GM19455 (cell line): ENCODE data around the gene ACSF2.
"Not testable (repeated sequence)": the region's sequence is repeated elsewhere in the genome, so short reads cannot be mapped to it uniquely, and the experiment has no call there.

Experiments used
- ATAC-seq: cut with Tn5 transposase; IDR thresholded peaks from one replicate; pipeline ENCODE4 v1.9.1; 2021; ENCODE audit not compliant: unreplicated experiment

Gene ACSF2

DNA sequence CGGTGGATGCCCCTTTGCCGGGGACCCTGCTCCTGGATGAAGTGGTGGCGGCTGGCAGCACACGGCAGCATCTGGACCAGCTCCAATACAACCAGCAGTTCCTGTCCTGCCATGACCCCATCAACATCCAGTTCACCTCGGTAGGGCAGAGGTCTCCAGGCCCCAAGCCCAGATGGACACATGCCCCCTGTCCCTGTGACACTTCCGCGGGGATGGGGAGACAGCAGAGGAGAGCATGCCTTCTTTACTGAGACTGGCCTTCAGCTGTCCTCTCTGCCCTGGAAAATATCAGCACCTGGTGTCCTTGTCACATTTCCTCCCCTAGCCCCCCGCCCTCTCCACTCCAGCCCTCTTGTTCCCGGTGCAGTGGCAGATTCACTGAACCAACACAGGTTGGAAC lies 36.4 kb downstream of the ACSF2 start:
- no peak for ATAC-seq

DNA sequence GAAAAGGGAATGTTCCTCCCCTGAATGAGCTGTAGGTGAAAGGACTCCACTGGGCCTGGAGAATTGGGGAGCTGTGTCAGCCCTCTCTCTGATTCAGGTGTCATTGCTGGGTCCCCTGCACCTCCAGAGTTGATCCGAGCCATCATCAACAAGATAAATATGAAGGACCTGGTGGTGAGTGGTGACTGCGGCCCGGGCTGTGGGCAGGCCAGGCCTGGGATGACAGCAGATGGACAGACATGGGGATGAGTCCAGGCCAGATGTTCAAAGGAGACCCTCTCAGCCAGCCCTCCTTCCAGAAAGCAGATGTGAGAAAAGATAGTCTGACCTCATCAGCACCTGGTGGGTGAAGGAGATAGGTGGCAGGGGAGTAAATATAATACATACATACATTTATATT lies 38.1 kb downstream of the ACSF2 start:
- no peak for ATAC-seq

DNA sequence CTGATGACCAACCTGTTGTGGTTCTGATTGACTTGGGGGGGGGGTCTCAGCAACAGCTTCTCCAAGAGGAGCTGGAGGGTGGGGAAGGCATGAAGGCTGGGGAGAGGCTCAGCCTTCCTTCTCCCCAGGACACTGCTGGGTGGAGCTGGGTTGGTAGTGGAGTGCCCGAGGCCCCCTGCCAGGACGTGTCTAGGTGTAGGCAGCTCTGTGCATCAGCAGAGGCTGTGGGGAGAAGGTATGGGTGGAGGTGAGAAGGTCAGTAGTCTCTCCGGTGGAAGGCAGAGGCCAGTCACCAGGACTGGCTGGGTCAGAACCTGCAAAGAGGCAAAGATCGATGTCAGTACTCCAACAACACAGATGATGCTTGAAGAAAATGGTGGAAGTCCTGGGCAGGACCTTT lies 38.7 kb downstream of the ACSF2 start:
- ATAC-seq, result no peak

DNA sequence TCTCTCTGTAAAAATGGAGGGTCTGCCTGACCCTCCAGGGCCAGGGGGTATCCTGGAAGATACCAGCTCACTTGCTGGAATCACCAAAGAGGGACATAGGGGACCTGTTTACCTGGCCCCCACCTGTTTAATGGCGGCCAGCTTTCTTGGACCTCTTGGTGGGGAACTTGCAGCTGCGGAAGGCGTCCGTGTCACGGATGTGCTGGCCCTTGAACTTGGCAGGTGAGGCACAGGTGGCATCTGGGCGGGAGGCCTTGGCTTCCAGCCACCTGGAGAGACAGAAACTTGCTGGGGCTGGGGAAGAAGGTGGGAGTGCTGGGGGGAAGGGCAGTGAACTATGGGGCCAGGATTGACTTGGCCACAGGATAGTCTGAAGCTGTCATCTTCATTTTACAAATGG lies 39.2 kb downstream of the ACSF2 start:
- no peak for ATAC-seq

DNA sequence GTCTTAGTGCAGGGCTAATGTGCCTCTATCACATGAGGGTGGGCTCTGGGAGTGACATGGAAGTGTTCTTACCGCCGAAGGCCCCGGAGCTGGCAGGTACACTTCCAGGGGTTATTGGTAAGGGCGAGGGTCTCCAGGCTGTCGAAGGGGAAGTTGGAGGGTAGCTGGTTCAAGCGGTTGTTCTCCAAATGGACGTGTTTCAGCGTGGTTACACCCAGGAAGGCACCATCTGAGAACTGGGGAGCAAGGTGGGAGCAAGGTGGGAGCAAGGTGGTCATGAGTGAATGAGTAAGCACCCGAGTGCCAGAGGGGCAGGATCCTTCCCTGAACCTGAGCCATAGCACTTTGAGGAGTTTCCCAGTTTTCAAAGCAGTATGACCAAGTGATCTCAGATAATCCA lies 39.6 kb downstream of the ACSF2 start:
- no peak for ATAC-seq

DNA sequence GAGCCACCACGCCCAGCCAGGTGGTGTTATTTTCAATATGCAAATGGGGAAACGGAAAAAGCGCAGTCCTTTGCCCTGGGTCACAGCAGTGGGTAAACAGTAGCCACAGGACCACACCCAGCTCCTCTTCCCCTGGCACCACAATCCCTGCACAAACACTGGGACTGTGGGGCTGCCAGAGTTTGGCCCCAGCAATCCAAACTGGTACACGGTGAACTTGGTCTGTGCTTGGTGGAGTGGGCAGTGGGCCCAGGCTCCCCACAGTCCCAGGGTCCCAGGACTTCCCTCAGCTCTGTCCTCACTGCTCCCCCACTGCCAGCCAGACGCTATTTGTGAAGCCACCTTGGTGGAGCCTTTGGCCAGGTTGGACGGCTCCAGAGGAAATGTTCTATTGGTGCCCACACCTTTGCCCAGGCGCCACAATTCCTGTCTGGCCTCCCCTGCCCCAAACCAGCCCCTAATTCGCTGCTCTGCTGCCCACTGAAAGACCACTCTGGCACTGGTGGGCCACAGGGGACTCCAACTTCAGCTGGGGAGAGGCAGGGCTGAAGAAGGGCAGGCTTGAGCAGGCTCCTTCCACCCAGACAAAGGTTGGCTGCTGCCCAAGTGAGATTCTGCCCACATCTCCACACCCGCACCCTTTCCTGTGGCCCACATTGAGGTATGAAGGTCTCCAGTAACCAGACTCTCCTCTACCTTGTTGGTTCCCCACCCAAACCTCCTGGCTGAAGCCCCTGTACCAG lies 40.5 kb downstream of the ACSF2 start:
- ATAC-seq, result no peak

DNA sequence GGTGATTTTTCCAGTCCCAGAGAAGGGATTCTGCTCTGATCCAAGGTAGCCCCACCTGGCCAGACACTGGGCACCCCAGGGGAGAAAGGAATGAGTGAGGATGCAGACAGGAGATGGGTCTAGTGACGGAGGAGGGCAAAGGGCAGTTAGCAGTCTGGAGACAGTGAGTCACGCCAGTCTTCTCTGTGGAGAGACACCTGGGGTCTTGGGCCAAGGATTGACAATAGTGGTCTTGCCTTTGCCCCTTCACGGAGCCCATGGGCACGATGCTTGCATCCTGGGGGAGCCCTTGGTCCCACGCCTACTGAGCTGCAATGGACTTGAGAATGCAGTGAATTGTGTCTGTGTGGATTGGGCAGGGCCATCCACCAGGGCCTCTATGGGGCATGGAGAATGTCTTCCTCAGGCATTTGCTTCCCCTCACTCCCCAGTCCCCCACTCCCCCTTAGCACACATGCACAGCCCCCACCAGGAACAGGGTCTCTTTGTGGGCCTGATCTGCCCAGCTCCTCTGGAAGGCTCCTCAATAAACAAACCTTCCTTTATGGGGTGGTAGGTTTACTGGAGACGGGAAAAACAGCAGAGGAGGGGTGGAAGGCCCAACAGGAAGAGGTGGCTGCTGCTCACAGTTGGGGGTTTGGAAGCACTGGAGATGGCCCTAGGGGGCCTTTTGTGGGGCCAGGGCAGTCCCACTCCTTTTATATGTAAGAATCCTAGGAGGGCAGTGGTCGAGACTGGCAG lies 41.3 kb downstream of the ACSF2 start:
- no peak for ATAC-seq

DNA sequence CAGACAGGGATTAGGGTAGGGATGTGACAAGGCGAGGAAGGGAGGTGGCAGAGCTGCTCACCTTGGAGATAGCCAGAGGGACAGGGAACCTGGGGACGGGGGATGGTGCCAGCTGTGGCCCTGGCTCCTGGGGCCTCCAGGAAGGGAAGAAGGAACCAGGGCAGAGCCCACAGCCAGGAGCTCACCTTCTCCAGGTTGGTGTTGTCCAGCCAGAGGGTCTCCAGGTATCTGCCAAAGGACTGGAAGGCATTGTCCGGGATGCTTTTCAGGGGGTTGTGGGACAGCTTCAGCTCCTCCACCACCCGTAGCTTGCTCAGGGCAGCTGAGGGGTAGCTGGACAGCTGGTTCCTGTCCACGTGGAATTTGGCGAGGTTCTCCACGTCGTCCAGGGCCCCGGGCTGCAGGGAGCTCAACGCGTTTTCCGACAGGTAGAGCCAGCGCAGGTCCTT lies 41.9 kb downstream of the ACSF2 start:
- ATAC-seq, result no peak

DNA sequence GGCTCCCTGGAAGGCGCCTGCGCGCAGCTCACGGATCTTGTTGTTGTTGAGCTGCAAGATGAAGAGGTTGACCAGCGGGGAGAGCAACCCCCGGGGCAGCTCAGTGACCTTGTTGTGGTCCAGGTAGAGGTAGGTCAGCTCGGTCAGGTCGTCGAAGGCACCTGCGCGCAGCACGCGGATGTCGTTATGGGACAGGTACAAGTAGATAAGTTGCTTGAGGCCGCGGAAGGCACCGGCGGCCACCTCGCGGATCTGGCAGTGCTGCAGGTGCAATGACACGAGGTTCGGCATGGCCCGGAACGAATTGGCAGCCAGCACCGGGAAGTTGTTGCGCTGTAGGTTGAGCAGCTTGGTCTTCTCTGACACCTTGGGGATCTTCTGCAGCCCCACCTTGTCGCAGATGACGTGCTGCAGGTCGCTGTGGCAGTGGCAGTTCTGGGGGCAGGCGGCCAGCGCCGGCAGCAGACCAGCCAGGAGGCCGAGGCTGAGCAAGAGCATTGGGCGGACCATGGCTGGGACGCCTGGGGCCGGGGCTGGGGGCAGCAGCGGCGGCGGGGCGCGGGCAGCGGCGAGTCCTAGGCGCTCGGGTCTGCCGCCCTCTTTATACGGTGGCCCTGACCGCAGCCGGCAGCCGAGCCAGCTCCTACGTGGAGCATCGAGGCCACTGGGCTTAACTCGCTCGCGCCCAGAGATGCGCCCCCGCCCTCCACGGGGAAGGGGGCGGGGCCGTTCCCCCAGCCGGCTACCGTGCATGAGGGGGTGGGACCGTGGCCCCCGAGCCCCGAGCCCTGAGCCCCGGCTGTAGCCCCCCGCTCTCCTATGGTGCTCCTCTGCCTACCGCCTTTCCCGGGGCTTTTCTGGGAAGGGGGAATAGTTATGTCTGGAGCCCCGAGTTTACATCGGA lies 42.5 kb downstream of the ACSF2 start, which contains the start of gene CHAD:
Gene CHAD, minus strand, starts transcription at position 577 of the 904 bp plus-strand sequence. Its CDS starts 67 bp downstream, at position 510.
- no peak for ATAC-seq

DNA sequence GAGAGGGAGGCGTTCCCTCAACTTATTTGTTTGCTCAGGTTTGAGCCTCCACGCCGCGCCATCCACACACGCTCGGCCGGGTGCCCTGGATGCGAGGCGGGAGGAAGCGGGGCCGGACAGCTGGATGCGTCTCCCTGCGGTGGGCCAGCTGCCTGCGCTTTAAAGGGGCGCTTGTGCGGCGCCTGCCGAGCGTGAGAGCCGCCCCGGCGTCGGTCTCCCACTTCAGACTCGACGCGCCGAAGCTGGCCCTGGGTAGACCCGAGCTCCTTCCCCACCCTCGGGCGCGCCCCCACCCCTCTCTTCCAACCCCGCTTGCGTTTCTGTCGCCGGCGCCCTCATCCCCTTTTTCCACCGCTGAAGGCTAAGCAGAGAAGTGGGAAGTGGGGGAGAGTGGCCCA lies 43.2 kb downstream of the ACSF2 start:
- ATAC-seq, result no peak

DNA sequence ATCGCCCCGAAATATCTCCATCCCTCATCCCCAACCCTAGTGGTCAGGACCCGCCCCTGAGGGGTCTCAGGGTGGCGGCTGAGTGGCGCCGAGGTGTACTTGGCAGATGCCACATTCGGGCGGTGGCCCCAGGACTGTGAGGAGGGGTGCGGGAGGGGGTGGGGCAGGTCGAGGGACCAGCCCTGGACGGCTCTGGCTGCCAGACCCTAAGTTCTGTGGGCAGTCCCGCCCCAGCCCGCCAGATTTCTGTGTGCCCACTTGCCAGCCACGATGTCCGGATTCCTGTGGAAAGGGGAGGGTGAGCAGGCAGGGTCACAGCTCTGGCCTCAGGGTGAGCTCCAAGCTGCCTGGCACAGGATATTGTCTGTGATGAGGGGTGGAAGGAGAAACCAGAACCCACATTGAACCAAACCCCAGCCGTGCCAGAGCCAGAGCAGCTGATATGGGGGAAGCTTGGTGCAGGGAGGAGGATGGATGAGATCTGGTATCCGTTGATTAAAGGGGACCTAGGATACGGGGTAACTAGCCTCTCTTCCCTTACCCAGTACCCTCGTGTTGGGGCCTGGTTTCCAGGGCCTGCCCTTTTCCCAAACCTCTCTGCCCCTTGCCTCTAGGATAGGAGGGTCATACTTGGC lies 43.8 kb downstream of the ACSF2 start:
- no peak for ATAC-seq

DNA sequence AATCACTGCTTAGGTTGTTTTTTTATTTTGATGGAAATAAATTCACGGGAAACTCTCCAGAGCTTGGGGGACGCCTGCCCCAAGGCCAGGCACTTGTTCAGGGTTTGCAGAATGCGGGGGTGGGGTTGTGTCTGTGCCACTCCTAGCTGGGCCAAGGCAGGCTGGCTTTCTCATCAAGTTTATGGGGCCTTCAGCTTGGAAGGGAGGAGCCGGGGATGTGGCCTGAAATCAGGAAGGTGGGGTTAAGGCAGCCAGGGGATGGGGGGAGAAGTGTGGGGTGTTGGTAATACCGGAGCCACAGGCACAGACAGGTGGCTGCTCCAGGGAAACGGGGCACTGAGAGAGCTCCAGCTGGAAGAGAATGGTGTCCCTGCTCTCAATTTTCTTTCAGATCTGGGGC lies 44.4 kb downstream of the ACSF2 start:
- no peak for ATAC-seq

DNA sequence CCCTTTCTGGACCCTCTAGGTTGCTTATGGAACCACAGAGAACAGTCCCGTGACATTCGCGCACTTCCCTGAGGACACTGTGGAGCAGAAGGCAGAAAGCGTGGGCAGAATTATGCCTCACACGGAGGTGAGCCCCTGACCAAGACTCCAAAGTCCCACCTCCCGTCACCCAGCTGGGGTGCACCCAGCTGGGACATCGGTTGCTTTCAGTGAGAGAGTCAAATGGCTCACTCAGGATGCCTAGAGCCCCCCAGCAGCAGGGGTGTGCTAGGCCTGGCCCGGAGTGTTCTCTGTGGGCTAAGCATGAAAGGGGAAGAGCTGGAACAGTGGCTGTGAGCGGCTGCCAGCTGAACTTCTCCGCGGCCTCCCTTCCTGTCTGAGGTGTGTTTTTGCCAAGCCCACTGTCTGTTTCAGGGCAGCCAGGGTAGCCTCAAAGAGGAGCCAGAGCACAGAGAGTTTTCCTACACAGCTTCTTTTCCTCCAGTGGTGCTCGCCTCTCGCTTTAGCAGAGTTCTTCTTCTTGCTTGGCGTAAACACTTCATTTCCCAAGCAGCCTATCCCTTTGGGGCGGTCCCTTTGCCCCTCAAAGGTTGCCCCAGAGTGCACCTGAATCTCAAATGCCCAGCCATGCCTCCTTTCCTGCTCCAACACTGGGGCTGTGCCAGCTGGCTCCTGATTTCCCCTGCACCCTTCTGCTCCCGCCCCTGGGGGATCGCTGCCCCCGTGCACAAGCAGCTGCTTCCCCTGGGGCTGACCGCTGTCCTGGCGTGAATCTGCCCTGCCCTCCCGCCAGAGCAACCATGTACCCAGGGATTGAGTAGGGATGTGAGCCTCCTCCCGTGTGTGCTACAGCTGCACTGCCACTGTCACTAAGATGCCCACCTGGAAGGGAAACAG lies 45.2 kb downstream of the ACSF2 start:
- ATAC-seq, result no peak

DNA sequence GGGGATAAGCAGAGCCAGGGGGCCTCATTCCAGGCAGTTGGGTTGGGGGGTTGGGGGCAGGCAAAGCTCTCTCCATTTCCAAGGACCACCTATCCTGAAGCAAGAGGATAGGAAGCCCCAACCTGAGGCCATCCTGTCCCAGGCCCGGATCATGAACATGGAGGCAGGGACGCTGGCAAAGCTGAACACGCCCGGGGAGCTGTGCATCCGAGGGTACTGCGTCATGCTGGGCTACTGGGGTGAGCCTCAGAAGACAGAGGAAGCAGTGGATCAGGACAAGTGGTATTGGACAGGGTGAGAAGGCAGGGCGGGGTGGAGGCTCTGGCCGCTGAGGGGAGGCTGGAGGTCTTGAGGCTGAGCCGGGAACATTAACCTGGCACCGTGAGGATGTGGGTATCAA lies 46.3 kb downstream of the ACSF2 start:
- ATAC-seq, result no peak

DNA sequence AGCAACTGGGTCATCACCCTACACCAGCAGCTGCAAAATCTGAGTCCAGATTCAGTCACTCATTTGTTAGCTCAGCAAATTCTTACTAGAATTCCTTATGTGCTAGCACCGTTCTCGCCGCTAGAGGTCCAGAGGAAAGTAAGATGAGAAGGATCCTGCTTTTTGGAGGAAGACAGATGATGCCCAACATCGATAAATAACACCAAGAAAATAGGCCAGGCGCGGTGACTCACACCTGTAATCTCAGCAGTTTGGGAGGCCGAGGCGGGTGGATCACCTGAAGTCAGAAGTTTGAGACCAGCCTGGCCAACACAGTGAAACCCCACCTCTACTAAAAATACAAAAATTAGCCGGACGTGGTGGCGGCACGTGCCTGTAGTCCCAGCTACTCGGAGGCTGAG lies 46.7 kb downstream of the ACSF2 start:
- not testable (repeated sequence) for ATAC-seq

DNA sequence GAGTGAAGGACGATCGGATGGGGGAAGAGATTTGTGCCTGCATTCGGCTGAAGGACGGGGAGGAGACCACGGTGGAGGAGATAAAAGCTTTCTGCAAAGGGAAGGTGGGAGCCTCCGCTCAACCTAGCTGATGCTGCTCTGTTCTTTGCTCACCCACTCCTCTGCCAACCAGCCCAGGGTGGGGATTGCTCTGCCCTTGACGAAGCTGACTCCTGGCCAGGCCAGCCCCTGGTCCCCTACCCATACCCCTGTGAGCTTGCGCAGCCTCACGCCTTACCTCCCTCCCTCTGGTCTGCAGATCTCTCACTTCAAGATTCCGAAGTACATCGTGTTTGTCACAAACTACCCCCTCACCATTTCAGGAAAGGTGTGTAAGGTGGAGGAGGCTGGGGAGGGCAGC lies 47.9 kb downstream of the ACSF2 start:
- no peak for ATAC-seq

DNA sequence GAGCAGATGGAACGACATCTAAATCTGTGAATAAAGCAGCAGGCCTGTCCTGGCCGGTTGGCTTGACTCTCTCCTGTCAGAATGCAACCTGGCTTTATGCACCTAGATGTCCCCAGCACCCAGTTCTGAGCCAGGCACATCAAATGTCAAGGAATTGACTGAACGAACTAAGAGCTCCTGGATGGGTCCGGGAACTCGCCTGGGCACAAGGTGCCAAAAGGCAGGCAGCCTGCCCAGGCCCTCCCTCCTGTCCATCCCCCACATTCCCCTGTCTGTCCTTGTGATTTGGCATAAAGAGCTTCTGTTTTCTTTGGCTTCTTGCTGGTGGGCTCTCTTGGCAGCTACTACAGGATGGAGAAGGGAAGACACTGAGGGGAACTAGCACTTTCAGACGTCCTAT lies 48.5 kb downstream of the ACSF2 start:
- ATAC-seq, result no peak

DNA sequence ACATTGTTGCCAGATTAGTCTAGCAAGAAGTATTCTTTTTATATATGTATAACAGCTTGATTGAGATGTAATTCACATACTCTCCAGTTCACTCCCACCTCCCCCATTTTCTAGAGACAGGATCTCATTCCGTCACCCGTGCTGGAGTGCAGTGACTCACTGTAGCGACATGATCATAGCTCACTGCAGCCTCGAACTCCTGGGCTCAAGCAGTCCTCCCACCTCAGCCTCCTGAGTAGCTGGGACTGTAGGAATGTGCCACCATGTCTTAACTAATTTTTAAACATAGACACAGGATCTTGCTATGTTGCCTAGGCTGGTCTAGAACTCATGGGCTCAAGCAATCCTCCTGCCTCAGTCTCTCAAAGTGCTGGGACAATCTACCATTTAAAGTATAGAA lies 49.3 kb downstream of the ACSF2 start:
- no peak for ATAC-seq

DNA sequence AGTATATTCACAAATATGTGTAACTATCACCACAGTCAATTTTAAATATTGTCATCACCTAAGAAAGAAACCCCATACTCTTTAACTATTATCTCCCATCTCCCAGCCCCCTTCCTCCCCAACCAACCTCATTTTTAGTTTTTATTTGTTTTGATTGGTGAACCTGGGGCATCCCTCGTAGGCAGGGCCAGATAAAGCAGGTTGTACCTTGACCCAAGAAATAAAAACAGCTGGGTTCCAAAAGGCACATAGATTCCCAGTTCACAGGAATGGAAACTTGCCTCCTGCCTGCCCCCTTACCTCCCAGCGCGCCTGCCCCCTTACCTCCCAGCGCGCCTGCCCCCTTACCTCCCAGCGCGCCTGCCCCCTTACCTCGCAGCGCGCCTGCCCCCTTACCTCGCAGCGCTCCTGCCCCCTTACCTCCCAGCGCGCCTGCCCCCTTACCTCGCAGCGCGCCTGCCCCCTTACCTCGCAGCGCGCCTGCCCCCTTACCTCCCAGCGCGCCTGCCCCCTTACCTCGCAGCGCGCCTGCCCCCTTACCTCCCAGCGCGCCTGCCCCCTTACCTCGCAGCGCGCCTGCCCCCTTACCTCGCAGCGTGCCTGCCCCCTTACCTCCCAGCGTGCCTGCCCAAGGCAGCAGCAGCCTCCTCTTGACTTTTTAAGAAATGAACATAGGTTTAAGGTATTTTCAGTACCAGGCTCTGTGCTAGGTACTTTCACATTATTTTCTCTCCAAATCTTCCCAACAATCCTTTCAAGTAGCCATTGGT lies 49.9 kb downstream of the ACSF2 start:
- not testable (repeated sequence) for ATAC-seq
